Hepatocyte (in vitro differentiated cells): ENCODE data around the gene IRGC.

Source experiments
- CTCF ChIP-seq: fragments of 200-600 bp; sonication (generic); IDR thresholded peaks from 2 replicates; pipeline ENCODE4 v1.5.1; 2016; ENCODE audit warnings: antibody characterized with exemption, mild to moderate bottlenecking; ENCODE audit not compliant: poor library complexity
- EZH2 ChIP-seq: fragments of 200-600 bp; sonication (generic); IDR thresholded peaks from 2 replicates; pipeline ENCODE4 v1.6.1; 2016; ENCODE audit warnings: antibody characterized with exemption, mild to moderate bottlenecking, borderline replicate concordance
- EZH2phosphoT487 ChIP-seq: fragments of 200-600 bp; sonication (generic); IDR thresholded peaks from one replicate; pipeline ENCODE4 v1.6.1; 2018; ENCODE audit warnings: antibody characterized with exemption, mild to moderate bottlenecking, low read depth, moderate library complexity; ENCODE audit not compliant: unreplicated experiment, severe bottlenecking

DNA sequence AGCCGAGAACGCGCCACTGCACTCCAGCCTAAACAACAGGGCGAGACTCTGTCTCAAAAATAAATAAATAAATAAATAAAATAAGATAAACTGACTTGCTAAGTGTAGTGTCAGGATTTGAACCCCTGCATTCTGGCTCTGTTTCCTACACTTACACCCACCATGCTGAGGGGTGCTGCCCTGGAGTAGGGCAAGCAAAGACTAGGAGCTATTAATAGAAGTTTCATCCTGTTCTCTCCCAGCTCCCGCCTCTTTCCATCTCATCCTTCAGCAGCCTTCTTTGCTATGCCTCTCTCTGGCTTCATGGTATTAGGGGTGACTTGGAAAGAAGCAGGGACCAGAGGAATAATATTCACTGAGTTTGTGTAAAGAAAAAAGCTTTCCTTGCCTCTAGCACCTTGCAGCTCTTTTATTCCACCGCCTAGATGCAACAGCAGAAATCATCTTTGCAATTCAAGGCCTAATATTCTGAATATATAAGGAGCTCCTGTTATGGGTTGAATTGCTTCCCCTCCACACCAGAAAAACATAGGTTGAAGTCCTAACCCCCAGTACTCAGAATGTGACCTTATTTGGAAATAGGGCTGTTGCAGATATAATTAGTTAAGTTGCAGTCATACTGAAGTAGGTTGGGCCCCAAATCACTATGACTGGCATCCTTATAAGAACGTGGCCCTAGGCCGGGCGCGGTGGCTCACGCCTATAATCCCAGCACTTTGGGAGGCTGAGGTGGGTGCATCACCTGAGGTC, 37.2 kb upstream of the IRGC start:
- TF ChIP-seq CTCF (no peak), EZH2phosphoT487 (no peak), EZH2 (no peak)
